HepG2 (cell line): Measurements from ENCODE around the gene ELAVL3. TPM values are rescaled to one million over a fixed set of nuclear protein-coding genes. Genes with fewer than 3 reads are reported as not detected.

Source experiments
- ARNTL ChIP-seq: sonication (generic); formaldehyde crosslinking; IDR thresholded peaks from 2 replicates; pipeline ENCODE4 v1.4.0; 2020; ENCODE audit warnings: mild to moderate bottlenecking, missing genetic modification reagents
- ATF3 ChIP-seq: sonication (generic); formaldehyde crosslinking; IDR thresholded peaks from 2 replicates; pipeline ENCODE4 v1.4.0; 2020; ENCODE audit warnings: missing genetic modification reagents
- ELF4 ChIP-seq: sonication (generic); formaldehyde crosslinking; IDR thresholded peaks from 2 replicates; pipeline ENCODE4 v1.5.0; 2020; ENCODE audit warnings: missing genetic modification reagents, mild to moderate bottlenecking, moderate library complexity, borderline replicate concordance
- HIVEP1 ChIP-seq: sonication (generic); formaldehyde crosslinking; IDR thresholded peaks from 2 replicates; pipeline ENCODE4 v1.4.0; 2020; ENCODE audit warnings: mild to moderate bottlenecking, missing genetic modification reagents
- MED1 ChIP-seq: sonication (generic); formaldehyde crosslinking; IDR thresholded peaks from 2 replicates; pipeline ENCODE4 v1.4.0; 2020; ENCODE audit warnings: missing genetic modification reagents
- NONO ChIP-seq, 2 experiments: fragments of 450-650 bp in 1 of 2; sonication (generic) in 1 of 2; formaldehyde crosslinking in 1 of 2; IDR thresholded peaks in 1 of 2; conservative IDR thresholded peaks in 1 of 2; 2 replicates each; pipeline versions ENCODE4 v1.6.1 to v1.8.0; 2017 to 2022; ENCODE audit warnings: mild to moderate bottlenecking in 1 of 2, missing genetic modification reagents in 1 of 2, moderate library complexity in 1 of 2
- POLR2AphosphoS5 ChIP-seq: IDR thresholded peaks from 2 replicates; pipeline ENCODE4 v1.6.1; 2012; ENCODE audit warnings: low read depth, low read length
- RFX1 ChIP-seq: fragments of 450-650 bp; IDR thresholded peaks from 2 replicates; pipeline ENCODE4 v1.6.1; 2017
- SIN3A ChIP-seq: IDR thresholded peaks from 2 replicates; pipeline ENCODE4 v1.6.1; 2011; ENCODE audit warnings: low read depth, mild to moderate bottlenecking, control low read depth, low read length, borderline replicate concordance
- SMAD1 ChIP-seq: sonication (generic); formaldehyde crosslinking; IDR thresholded peaks from 2 replicates; pipeline ENCODE4 v1.4.0; 2020; ENCODE audit warnings: missing genetic modification reagents, low read depth, mild to moderate bottlenecking, borderline replicate concordance
- SPEN ChIP-seq: sonication (generic); formaldehyde crosslinking; IDR thresholded peaks from 2 replicates; pipeline ENCODE4 v1.5.1; 2020; ENCODE audit warnings: low read depth, mild to moderate bottlenecking, missing genetic modification reagents
- ZFP82 ChIP-seq: sonication (generic); formaldehyde crosslinking; IDR thresholded peaks from 2 replicates; pipeline ENCODE4 v1.5.1; 2020; ENCODE audit warnings: mild to moderate bottlenecking, missing genetic modification reagents, borderline replicate concordance
- ZMYM3 ChIP-seq: sonication (generic); formaldehyde crosslinking; IDR thresholded peaks from 2 replicates; pipeline ENCODE4 v1.5.1; 2020; ENCODE audit warnings: mild to moderate bottlenecking, missing genetic modification reagents
- ZNF225 ChIP-seq: sonication (generic); formaldehyde crosslinking; IDR thresholded peaks from 2 replicates; pipeline ENCODE4 v1.4.0; 2020; ENCODE audit warnings: mild to moderate bottlenecking, missing genetic modification reagents
- ZNF230 ChIP-seq: sonication (generic); formaldehyde crosslinking; IDR thresholded peaks from 2 replicates; pipeline ENCODE4 v1.4.0; 2020; ENCODE audit warnings: mild to moderate bottlenecking, missing genetic modification reagents
- ZNF362 ChIP-seq: sonication (generic); formaldehyde crosslinking; IDR thresholded peaks from 2 replicates; pipeline ENCODE4 v1.4.0; 2020; ENCODE audit warnings: missing genetic modification reagents, mild to moderate bottlenecking, borderline replicate concordance
- ZNF451 ChIP-seq: sonication (generic); formaldehyde crosslinking; IDR thresholded peaks from 2 replicates; pipeline ENCODE4 v1.5.0; 2020; ENCODE audit warnings: mild to moderate bottlenecking, missing genetic modification reagents
- polyA plus RNA-seq, 8 experiments: library from polyadenylated mRNA; depleted of rRNA in 3 of 8; stranded (reverse) in 7 of 8; unstranded in 1 of 8; fragments of >200 nt; fragmentation: Illumina TruSeq in 4 of 8; extraction: Trizol in 4 of 8; gene quantifications; 2 replicates each; pipeline versions ENCODE4 v1.2.1 to v1.2.3, GENCODE V29; 2011 to 2016; ENCODE audit warnings: low read depth in 4 of 8, missing spikeins in 1 of 8, mixed read lengths in 1 of 8; ENCODE audit not compliant: insufficient read depth in 1 of 8
- total RNA-seq, 5 experiments: library from RNA; depleted of rRNA; stranded (reverse); fragments of >200 nt; fragmentation: Illumina TruSeq; extraction: Trizol; gene quantifications; 2 replicates each; pipeline ENCODE4 v1.2.3, GENCODE V29; 2016; ENCODE audit warnings: low read depth in 1 of 5
- TF ChIP-seq, protein P1 (sequence below): sonication (generic); formaldehyde crosslinking; IDR thresholded peaks from 2 replicates; pipeline ENCODE4 v1.4.0; 2020; ENCODE audit warnings: missing genetic modification reagents, borderline replicate concordance
- TF ChIP-seq, protein P2 (sequence below), 2 experiments: fragments of 450-650 bp in 1 of 2; sonication (generic) in 1 of 2; formaldehyde crosslinking; IDR thresholded peaks; 2 replicates each; pipeline versions ENCODE4 v1.5.0 to v1.8.0; 2020 to 2022; ENCODE audit warnings: mild to moderate bottlenecking in 1 of 2, missing genetic modification reagents in 1 of 2
- TF ChIP-seq, protein P3 (sequence below): sonication (generic); formaldehyde crosslinking; IDR thresholded peaks from 2 replicates; pipeline ENCODE4 v1.5.0; 2020; ENCODE audit warnings: mild to moderate bottlenecking, missing genetic modification reagents

The ELAVL3 gene
- total and polyA plus RNA-seq, 2 of the 13 experiments (the other 11 are each of a cell fraction or from before 2014, with no cell fraction given) = 0.03 TPM; not detected in 1

- TF ChIP-seq, protein P1, sequence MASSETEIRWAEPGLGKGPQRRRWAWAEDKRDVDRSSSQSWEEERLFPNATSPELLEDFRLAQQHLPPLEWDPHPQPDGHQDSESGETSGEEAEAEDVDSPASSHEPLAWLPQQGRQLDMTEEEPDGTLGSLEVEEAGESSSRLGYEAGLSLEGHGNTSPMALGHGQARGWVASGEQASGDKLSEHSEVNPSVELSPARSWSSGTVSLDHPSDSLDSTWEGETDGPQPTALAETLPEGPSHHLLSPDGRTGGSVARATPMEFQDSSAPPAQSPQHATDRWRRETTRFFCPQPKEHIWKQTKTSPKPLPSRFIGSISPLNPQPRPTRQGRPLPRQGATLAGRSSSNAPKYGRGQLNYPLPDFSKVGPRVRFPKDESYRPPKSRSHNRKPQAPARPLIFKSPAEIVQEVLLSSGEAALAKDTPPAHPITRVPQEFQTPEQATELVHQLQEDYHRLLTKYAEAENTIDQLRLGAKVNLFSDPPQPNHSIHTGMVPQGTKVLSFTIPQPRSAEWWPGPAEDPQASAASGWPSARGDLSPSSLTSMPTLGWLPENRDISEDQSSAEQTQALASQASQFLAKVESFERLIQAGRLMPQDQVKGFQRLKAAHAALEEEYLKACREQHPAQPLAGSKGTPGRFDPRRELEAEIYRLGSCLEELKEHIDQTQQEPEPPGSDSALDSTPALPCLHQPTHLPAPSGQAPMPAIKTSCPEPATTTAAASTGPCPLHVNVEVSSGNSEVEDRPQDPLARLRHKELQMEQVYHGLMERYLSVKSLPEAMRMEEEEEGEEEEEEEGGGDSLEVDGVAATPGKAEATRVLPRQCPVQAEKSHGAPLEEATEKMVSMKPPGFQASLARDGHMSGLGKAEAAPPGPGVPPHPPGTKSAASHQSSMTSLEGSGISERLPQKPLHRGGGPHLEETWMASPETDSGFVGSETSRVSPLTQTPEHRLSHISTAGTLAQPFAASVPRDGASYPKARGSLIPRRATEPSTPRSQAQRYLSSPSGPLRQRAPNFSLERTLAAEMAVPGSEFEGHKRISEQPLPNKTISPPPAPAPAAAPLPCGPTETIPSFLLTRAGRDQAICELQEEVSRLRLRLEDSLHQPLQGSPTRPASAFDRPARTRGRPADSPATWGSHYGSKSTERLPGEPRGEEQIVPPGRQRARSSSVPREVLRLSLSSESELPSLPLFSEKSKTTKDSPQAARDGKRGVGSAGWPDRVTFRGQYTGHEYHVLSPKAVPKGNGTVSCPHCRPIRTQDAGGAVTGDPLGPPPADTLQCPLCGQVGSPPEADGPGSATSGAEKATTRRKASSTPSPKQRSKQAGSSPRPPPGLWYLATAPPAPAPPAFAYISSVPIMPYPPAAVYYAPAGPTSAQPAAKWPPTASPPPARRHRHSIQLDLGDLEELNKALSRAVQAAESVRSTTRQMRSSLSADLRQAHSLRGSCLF (CRISPR knock-in tag) = no peak
- TF ChIP-seq ZMYM3 (CRISPR knock-in tag) (no peak), ZNF362 (CRISPR knock-in tag) (no peak), POLR2AphosphoS5 (peak; percentile 34), SMAD1 (CRISPR knock-in tag) (0 out of 2 replicates have a peak, but pooled peaks have one; percentile 24), ZNF225 (no peak), ATF3 (0 out of 2 replicates have a peak, but pooled peaks have one; percentile 9), ZNF451 (no peak), MED1 (CRISPR knock-in tag) (no peak; the same call in 1 of the 2 replicates), SIN3A (no peak), HIVEP1 (CRISPR knock-in tag) (0 out of 2 replicates have a peak, but pooled peaks have one; percentile 2), NONO (IDR thresholded peaks at IDR 0.05) (no peak), NONO (CRISPR knock-in tag; conservative IDR thresholded peaks at IDR 0.05) (peak; percentile 67; the same call in 1 of the 2 replicates), RFX1 (peak; percentile 66), ELF4 (no peak), ZFP82 (peak; percentile 66; the same call in 1 of the 2 replicates), SPEN (CRISPR knock-in tag) (peak; percentile 58; the same call in 1 of the 2 replicates), ARNTL (CRISPR knock-in tag) (0 out of 2 replicates have a peak, but pooled peaks have one; percentile 21), ZNF230 (CRISPR knock-in tag) (peak; percentile 47; the same call in 1 of the 2 replicates)
- TF ChIP-seq, protein P2, sequence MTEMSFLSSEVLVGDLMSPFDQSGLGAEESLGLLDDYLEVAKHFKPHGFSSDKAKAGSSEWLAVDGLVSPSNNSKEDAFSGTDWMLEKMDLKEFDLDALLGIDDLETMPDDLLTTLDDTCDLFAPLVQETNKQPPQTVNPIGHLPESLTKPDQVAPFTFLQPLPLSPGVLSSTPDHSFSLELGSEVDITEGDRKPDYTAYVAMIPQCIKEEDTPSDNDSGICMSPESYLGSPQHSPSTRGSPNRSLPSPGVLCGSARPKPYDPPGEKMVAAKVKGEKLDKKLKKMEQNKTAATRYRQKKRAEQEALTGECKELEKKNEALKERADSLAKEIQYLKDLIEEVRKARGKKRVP (CRISPR knock-in tag; IDR thresholded peaks at IDR 0.05) = 0 out of 4 replicates have a peak, but pooled peaks of 1 of the 2 experiments have one; percentile 13
- TF ChIP-seq, protein P3, sequence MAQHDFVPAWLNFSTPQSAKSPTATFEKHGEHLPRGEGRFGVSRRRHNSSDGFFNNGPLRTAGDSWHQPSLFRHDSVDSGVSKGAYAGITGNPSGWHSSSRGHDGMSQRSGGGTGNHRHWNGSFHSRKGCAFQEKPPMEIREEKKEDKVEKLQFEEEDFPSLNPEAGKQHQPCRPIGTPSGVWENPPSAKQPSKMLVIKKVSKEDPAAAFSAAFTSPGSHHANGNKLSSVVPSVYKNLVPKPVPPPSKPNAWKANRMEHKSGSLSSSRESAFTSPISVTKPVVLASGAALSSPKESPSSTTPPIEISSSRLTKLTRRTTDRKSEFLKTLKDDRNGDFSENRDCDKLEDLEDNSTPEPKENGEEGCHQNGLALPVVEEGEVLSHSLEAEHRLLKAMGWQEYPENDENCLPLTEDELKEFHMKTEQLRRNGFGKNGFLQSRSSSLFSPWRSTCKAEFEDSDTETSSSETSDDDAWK (CRISPR knock-in tag) = no peak
Measured at GRCh38 chr19:11505504-11506100, 24.8 kb upstream of the ELAVL3 start, which contains the start of gene ZNF653 (continued).
